Measurements from ENCODE around the gene UBAP1L. TPM values are rescaled to one million over a fixed set of nuclear protein-coding genes. Genes with fewer than 3 reads are reported as not detected.
"Not testable (repeated sequence)": the region's sequence is repeated elsewhere in the genome, so short reads cannot be mapped to it uniquely, and the experiment has no call there.

Gene UBAP1L
- total and polyA plus RNA-seq, 2 donors: 0.61 to 6.1 TPM

DNA sequence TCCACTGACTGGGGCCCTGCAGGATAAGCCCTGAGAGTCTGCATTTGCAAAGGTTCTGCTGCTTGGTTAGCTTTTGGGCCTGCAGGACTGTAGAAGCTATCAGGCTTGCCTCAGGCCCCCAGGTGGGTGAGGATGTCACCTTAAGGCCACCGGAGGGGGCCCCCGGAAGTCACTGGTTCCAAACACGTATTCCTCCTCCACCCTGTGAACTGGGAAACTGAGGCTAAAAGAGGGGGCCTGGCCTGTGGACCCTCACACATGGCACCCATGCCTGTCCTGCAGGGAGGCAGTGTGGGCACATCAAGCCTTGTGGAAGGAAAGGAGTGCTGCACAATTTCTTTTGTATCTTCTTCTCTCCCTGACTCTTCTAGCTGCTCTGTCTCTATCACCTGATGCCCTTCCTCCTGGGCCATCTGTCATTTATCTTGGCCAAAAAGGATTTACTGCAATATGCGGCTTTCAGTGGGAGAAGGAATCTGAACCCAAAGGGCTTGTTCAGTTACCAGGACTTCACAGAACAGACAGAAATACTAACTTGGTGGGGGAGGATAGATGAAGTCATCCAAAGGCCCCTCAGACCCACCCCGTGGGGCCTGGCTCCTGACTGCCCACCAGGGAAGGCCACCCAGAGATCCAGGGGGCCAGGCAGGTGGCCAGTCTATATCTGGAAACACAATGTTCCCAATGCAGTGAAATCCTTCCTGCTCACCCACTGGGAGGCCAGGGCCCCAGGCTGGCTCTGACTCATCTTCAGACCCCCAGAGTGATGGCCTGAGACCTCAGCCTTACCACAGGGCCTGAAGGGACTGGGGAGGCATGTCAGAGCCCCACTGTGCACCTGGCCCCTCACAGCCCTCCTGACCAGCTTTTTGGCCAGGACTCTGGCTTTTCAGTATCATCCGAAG is 18.3 kb downstream of the UBAP1L start:
- DNase-seq (ENCODE audit: low read depth in 6 of 9, low spot score in 9 of 9): no peak

DNA sequence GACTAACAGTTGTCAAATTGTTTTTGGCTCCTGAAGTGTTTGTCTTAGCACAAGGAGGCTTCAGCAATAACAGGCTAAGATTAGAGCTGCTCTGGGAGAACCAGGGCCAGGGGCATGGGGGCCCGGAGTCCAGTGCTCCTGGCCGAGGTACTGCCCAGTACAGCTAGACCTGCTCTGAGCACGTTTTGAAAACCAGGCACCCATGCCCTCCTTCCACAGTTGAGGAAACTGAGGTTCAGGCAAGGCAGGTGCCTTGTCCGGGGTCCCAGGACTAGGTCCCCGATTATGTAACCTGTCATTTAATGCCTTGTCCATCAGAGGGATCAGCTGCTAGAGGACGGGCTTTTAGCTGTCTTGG is 19.3 kb downstream of the UBAP1L start:
- 96% methylated on average over 6 of the region's 6 CpGs for WGBS
- Histone ChIP-seq H3K27me3 (ENCODE audit: control insufficient read depth in 2 of 2, insufficient read depth in 1 of 2, low read length in 1 of 2) (no peaks in the 10 kb centered on the region), H3K36me3 (ENCODE audit: control insufficient read depth in 2 of 2, insufficient read depth in 2 of 2, low read length in 1 of 2) (peaks cover 32 to 35% of the 10 kb centered on the region in 2 donors), H3K4me1 (ENCODE audit: control insufficient read depth in 2 of 2, insufficient read depth in 2 of 2, low read length in 2 of 2) (no peaks in the 10 kb centered on the region), H3K4me3 (ENCODE audit: low read length in 2 of 2) (no peak overlapping the region), H3K27ac (ENCODE audit: low read depth in 1 of 2, low read length in 1 of 2) (no peak overlapping the region), H3K9me3 (ENCODE audit: control insufficient read depth in 2 of 2, insufficient read depth in 1 of 2, low read length in 1 of 2) (no peaks in the 10 kb centered on the region)
- DNase-seq (ENCODE audit: low read depth in 6 of 9, low spot score in 9 of 9): no peak

More for the DNA sequence above, 18.3 kb downstream of the UBAP1L start:
- Histone ChIP-seq H3K27me3 (ENCODE audit: control insufficient read depth in 2 of 2, insufficient read depth in 1 of 2, low read length in 1 of 2) (no peaks in the 10 kb centered on the region), H3K36me3 (ENCODE audit: control insufficient read depth in 2 of 2, insufficient read depth in 2 of 2, low read length in 1 of 2) (peaks cover 38 to 42% of the 10 kb centered on the region in 2 donors), H3K9me3 (ENCODE audit: control insufficient read depth in 2 of 2, insufficient read depth in 1 of 2, low read length in 1 of 2) (no peaks in the 10 kb centered on the region), H3K27ac (ENCODE audit: low read depth in 1 of 2, low read length in 1 of 2) (no peak overlapping the region), H3K4me1 (ENCODE audit: control insufficient read depth in 2 of 2, insufficient read depth in 2 of 2, low read length in 2 of 2) (no peaks in the 10 kb centered on the region), H3K4me3 (ENCODE audit: low read length in 2 of 2) (no peak overlapping the region)
- WGBS: 97% methylated on average over 6 of the region's 6 CpGs

DNA sequence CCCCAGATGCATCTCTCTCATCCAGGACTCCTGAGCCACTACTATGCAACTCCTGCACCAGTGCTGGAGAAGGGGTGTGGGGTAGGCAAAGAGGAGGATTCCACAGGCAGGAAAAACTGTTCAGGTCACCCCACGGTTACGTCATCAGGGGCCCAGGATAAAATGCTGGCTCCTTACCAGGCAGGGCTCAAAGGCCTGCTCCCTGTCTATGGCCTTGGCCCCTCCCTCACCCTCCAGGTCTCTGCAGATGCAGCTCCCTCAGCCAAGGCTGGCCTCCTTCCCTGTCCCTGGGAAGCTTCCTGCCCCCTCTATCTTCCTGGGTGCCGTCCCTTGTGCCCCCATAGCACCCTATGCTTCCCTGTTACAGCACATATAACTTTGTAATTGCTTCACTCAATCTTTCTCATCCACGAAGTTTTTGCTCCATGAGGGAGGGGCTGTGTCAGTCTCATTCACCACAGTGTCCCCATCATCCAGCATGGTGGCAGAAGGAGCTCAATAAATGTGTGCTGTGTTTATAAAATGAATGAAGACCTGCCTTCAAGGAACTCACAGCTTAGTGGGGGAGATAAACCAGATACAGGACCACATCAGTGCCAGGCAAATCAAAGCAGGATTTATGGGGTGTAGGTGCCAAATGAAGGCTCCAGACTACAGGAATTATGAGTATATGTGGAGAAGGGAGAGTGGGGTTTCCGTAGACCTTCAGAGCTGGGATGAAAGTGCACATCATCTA is 19.8 kb downstream of the UBAP1L start:
- Histone ChIP-seq H3K4me1 (ENCODE audit: control insufficient read depth in 2 of 2, insufficient read depth in 2 of 2, low read length in 2 of 2) (no peaks in the 10 kb centered on the region), H3K4me3 (ENCODE audit: low read length in 2 of 2) (no peak overlapping the region), H3K36me3 (ENCODE audit: control insufficient read depth in 2 of 2, insufficient read depth in 2 of 2, low read length in 1 of 2) (peaks cover 27 to 33% of the 10 kb centered on the region in 2 donors), H3K27me3 (ENCODE audit: control insufficient read depth in 2 of 2, insufficient read depth in 1 of 2, low read length in 1 of 2) (no peaks in the 10 kb centered on the region), H3K9me3 (ENCODE audit: control insufficient read depth in 2 of 2, insufficient read depth in 1 of 2, low read length in 1 of 2) (no peaks in the 10 kb centered on the region), H3K27ac (ENCODE audit: low read depth in 1 of 2, low read length in 1 of 2) (no peak overlapping the region)
- DNase-seq (ENCODE audit: low read depth in 6 of 9, low spot score in 9 of 9): no peak
- 93% methylated on average over 5 of the region's 5 CpGs for WGBS

DNA sequence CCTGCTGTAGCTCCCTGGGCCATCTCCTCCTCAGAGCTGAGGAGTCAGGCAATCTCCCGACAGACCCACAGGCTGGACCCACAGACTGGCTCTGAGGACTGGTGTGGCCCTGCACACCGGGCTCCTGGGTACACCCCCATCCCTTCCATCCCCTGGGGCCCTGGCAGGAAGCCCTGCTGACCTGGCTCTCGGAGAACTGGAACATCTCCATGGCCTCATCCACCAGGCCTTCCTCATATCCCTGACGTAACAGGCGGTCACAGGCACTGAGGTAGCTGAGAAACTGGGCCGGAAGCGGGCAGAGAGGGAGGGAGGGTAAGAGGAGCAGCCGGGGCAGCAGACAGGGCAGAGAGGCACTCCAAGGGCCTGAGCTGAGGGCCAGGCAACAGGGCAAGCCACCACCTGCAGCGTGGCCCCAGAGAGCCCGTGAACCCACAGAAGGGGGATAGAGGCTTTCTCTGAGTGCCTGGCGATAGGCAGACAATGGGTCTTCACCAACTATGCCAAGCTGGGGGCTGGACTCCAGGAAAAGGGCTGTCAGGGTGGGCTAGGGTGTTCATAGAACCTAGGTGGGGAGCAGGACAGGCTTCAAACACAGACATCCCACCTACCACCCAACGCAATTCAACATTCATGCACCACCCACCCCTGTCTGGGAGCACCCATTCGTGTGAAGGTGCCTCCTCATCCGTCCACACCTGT is 20.6 kb downstream of the UBAP1L start:
- H3K27ac ChIP-seq (ENCODE audit: low read depth in 1 of 2, low read length in 1 of 2): no peak overlapping the region

DNA sequence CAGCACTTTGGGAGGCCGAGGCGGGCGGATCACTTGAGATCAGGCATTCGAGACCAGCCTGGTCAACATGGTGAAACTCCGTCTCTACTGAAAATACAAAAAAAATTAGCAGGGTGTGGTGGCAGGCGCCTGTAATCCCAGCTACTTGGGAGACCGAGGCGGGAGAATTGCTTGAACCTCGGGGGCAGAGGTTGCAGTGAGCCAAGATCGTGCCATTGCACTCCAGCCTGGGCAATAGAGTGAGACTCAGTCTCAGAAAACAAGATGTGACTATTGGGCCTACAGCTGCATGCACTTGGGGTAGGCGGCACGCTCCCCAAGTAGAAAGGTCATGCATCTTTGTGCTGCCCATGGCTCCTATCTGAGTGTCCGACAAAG is 21.2 kb downstream of the UBAP1L start:
- not testable (repeated sequence) for H3K27me3 ChIP-seq (ENCODE audit: control insufficient read depth in 2 of 2, insufficient read depth in 1 of 2, low read length in 1 of 2); H3K27ac ChIP-seq (ENCODE audit: low read depth in 1 of 2, low read length in 1 of 2); H3K9me3 ChIP-seq (ENCODE audit: control insufficient read depth in 2 of 2, insufficient read depth in 1 of 2, low read length in 1 of 2); H3K4me1 ChIP-seq (ENCODE audit: control insufficient read depth in 2 of 2, insufficient read depth in 2 of 2, low read length in 2 of 2); H3K4me3 ChIP-seq (ENCODE audit: low read length in 2 of 2); DNase-seq (ENCODE audit: low read depth in 6 of 9, low spot score in 9 of 9)
- over 99% methylated on average over 13 of the region's 13 CpGs for WGBS
- H3K36me3 ChIP-seq (ENCODE audit: control insufficient read depth in 2 of 2, insufficient read depth in 2 of 2, low read length in 1 of 2): peaks cover 18 to 21% of the 10 kb centered on the region in 2 donors

More for the DNA sequence above, 20.6 kb downstream of the UBAP1L start:
- Histone ChIP-seq H3K27me3 (ENCODE audit: control insufficient read depth in 2 of 2, insufficient read depth in 1 of 2, low read length in 1 of 2) (no peaks in the 10 kb centered on the region), H3K4me3 (ENCODE audit: low read length in 2 of 2) (no peak overlapping the region), H3K4me1 (ENCODE audit: control insufficient read depth in 2 of 2, insufficient read depth in 2 of 2, low read length in 2 of 2) (no peaks in the 10 kb centered on the region), H3K36me3 (ENCODE audit: control insufficient read depth in 2 of 2, insufficient read depth in 2 of 2, low read length in 1 of 2) (peaks cover 25 to 28% of the 10 kb centered on the region in 2 donors), H3K9me3 (ENCODE audit: control insufficient read depth in 2 of 2, insufficient read depth in 1 of 2, low read length in 1 of 2) (no peaks in the 10 kb centered on the region)
- 99% methylated on average over 14 of the region's 14 CpGs for WGBS
- no peak for DNase-seq (ENCODE audit: low read depth in 6 of 9, low spot score in 9 of 9)

DNA sequence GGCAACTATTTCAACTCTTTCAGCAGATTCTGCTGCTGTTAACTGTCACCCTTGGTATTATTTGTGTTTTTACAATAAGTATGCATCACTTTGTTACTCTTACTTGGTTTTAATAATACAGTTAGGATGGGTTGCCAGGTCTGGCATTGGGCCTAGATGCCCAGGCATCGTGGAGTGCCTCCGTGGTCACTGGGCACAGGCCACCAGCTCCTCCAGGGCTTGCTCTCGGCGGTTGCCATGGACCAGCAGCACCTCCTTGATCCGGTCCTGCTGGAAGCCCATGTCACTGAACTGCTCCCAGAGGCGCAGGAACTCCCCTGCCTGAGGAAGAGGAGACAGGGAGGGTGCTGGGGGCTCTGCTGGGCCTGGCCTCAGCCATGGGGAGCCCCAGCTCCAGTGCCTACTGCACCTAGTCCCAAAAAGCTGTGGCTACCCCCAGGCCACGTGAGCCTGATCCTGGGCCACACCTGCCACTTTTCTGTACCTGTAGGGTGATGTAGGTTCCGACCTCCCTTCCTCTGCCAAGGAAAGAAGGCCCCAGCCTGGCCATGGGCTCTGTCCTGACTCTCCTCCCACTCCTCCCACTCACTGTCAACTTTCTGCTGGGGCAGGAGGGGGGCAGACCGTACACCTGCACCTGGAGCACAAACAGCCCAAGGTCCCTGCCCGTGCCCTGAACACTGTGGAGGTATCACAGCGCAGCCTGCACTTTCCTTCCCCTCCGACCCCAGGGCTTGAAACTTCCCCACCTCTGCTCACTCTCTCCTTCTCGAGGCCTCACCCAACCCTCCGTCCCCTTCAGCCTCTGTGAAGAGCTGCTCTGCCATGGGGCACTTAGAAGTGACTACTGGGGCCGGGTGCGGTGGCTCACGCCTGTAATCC is 21.8 kb downstream of the UBAP1L start:
- H3K27ac ChIP-seq (ENCODE audit: low read depth in 1 of 2, low read length in 1 of 2): no peak overlapping the region
- H3K36me3 ChIP-seq (ENCODE audit: control insufficient read depth in 2 of 2, insufficient read depth in 2 of 2, low read length in 1 of 2): peaks cover 12 to 15% of the 10 kb centered on the region in 2 donors
- no peak for DNase-seq (ENCODE audit: low read depth in 6 of 9, low spot score in 9 of 9)
- H3K9me3 ChIP-seq (ENCODE audit: control insufficient read depth in 2 of 2, insufficient read depth in 1 of 2, low read length in 1 of 2): no peaks in the 10 kb centered on the region
- WGBS: 98% methylated on average over 17 of the region's 17 CpGs
- no peak overlapping the region for H3K4me3 ChIP-seq (ENCODE audit: low read length in 2 of 2)
- peaks cover 0 to 4% of the 10 kb centered on the region in 2 donors for H3K4me1 ChIP-seq (ENCODE audit: control insufficient read depth in 2 of 2, insufficient read depth in 2 of 2, low read length in 2 of 2)
- no peaks in the 10 kb centered on the region for H3K27me3 ChIP-seq (ENCODE audit: control insufficient read depth in 2 of 2, insufficient read depth in 1 of 2, low read length in 1 of 2)

DNA sequence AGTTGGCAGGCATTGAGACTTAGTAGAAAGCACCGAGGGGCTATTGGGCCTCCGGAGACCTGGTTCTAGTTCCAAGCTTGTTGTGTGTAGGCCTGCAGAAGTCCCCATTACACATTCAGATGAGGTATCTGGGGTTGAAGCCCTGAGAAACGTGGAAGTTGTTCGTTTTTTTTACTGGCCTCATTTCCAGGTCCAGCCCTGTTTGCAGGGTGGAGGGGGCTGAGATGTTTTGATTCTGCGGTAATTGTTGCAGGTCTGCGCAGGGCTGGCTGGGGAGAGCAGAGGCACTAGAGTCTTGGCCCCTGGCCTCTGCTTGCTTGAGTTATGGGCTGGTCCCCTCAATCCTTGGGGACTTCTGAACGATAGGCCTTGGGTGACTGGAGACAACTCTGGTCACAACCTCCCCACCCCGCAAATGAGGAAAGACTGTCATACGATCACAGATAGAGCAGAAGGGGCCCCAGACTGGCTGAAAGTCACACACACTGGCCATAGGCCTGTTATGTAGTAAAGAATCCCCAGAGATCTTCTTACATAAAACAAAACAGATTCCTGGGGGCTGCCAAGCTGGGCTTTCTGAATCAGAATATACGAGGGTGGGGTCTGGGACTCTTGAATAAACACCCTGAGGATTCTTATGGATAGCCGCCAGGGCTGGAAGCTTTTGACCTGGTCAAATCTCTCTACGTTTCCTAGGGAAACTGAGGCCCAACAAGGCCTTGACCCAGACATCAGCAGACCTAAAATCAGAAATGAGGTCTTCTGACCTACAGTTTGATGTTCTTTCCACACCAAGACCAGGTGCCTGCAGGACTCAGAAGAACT is 22.8 kb downstream of the UBAP1L start:
- Histone ChIP-seq H3K4me3 (ENCODE audit: low read length in 2 of 2) (no peak overlapping the region), H3K27me3 (ENCODE audit: control insufficient read depth in 2 of 2, insufficient read depth in 1 of 2, low read length in 1 of 2) (no peaks in the 10 kb centered on the region), H3K36me3 (ENCODE audit: control insufficient read depth in 2 of 2, insufficient read depth in 2 of 2, low read length in 1 of 2) (peaks cover 4 to 6% of the 10 kb centered on the region in 2 donors), H3K27ac (ENCODE audit: low read depth in 1 of 2, low read length in 1 of 2) (no peak overlapping the region), H3K4me1 (ENCODE audit: control insufficient read depth in 2 of 2, insufficient read depth in 2 of 2, low read length in 2 of 2) (peaks cover 0 to 4% of the 10 kb centered on the region in 2 donors), H3K9me3 (ENCODE audit: control insufficient read depth in 2 of 2, insufficient read depth in 1 of 2, low read length in 1 of 2) (no peaks in the 10 kb centered on the region)
- no peak for DNase-seq (ENCODE audit: low read depth in 6 of 9, low spot score in 9 of 9)
- 94% methylated on average over 12 of the region's 12 CpGs for WGBS
